ENCODE data around the gene PDE4D. TPM values are rescaled to one million over a fixed set of nuclear protein-coding genes. Genes with fewer than 3 reads are reported as not detected.

PDE4D gene
- total RNA-seq, 1 experiment from 2014 or later, result 34.2 TPM

GRCh38 chr5:59040024-59040803 is 853.3 kb downstream of the PDE4D start:
- DNase-seq (ENCODE audit: low spot score), result no peak

DNA sequence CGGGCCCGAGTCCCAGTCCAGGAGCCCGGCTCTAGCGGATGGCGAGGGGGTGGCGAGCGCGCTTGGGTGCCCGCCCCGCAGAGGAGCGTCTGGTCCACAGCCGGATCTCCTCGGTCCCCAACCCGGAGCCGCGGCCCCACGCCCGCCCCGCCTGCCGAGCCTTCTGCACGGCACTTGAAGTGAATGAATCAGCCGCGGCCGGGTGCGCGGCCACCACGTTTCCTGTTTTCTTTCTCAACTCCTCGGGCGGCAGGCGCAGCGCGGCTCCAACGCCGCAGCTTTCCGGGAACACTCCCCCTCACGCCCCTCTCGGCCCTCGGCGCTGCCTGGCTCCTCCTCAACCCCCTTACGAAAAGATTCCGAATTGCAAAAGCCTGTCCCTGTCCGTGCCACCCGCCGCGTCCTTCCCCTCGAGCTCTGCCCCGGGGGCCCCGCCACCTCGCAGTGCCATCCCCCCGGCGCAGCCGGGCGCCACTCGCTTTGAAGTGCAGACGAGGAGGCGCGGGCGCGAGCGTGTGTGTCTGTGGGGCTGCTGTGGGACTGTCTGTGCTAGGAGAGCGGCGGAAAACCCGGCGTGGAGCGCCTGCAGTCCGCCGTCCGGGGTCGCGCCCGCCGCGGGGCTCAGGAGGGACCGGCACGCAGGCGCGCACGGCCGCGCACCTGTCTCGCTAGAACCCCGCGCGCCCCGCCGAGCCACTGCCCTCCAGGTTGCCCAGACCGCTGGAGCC is 854.1 kb downstream of the PDE4D start:
- peak; percentile 61 for DNase-seq (ENCODE audit: low spot score)

DNA sequence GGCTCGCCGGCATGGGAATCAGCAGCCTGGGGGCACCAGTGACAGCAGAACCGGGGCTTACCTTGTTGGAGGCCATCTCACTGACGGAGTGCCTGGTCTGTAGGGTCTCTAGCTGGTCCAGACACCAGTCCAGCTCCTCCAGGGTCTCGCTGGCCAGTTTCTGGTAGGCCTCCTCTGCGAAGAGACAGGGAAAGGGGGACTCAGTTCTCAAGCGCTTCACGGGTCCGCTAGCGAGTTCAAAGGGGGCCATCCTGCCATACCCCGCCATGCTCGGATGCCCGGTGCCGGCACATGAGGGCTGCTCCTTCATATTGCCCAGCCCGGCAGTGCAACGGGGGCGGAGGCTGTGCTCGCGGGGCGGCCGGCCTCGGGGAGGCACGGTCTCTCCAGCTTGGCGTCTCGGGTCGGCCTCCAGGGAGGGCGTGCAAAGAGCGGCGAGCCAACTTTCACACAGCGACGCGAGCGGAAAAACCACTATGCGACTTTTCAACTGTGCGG is 854.7 kb downstream of the PDE4D start:
- no peak for DNase-seq (ENCODE audit: low spot score)

- DNase-seq (ENCODE audit: low spot score), result no peak
Observed at GRCh38 chr5:59037941-59038797, 855.4 kb downstream of the PDE4D start.

- DNase-seq (ENCODE audit: low spot score), result no peak
Observed at GRCh38 chr5:59037453-59037852, 856.1 kb downstream of the PDE4D start.

GRCh38 chr5:59037041-59037440 is 856.5 kb downstream of the PDE4D start:
- DNase-seq (ENCODE audit: low spot score), result no peak

GRCh38 chr5:59036274-59036961 is 857.1 kb downstream of the PDE4D start:
- DNase-seq (ENCODE audit: low spot score), result peak; percentile 84

GRCh38 chr5:59035681-59036080 is 857.8 kb downstream of the PDE4D start:
- no peak for DNase-seq (ENCODE audit: low spot score)

DNA sequence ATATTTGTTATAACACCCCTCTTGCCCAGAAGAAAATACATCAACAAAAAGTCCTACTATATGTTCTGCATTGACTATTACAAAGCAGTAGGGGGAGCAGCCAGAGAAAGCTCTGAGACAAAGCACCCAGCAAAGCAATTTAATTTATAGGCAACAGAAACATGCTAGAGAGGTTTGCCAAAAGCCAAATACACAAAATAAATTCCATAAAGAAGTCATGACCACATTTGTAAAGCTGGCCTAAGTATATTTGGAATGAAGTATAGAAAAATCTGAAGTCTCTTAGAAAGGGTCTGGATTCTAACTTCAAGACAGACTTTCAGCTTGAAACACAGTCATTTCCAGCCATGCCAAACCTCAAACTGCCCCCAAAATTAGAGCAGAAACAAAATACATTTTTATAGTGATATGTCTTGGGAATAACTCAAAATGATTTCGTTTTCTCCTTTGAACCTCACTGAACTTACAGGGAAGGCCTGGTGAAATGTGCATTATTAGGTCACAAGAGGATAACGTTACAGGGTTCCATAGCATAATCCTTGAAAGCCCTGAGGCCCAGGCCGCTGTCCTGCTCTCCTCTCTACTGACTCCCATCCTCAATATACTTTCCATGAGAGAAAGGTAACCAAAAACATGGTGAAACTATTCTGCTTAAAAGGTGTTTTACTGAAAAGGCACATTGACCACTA is 858.9 kb downstream of the PDE4D start:
- peak; percentile 40 for DNase-seq (ENCODE audit: low spot score)

GRCh38 chr5:59027145-59027907 is 866.2 kb downstream of the PDE4D start:
- no peak for DNase-seq (ENCODE audit: low spot score)

DNA sequence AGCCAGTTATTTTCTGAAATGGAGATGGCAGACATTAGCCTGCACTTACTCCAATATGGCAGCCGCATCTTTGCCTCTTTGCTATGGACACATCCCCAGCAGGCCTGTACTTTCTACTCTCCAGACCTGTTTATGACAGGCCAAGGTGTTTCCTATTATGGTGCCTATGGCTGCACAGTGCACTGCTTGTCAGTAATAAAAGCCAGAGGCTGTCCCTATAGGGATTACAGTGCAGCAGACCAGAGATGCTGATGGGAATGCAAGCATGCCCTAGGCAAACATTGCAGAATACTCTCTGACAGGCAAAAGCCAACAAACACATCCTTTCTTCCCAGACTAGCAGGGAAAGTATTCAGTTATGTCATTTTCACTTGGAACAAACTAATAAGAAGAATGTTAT is 867.8 kb downstream of the PDE4D start:
- no peak for DNase-seq (ENCODE audit: low spot score)

GRCh38 chr5:59021837-59022514 is 871.5 kb downstream of the PDE4D start:
- no peak for DNase-seq (ENCODE audit: low spot score)

GRCh38 chr5:59021286-59021673 is 872.2 kb downstream of the PDE4D start:
- no peak for DNase-seq (ENCODE audit: low spot score)

- DNase-seq (ENCODE audit: low spot score), result no peak
Observed at GRCh38 chr5:59020611-59021285, 872.8 kb downstream of the PDE4D start.

- no peak for DNase-seq (ENCODE audit: low spot score)
Observed at GRCh38 chr5:59019078-59019477, 874.4 kb downstream of the PDE4D start.

DNA sequence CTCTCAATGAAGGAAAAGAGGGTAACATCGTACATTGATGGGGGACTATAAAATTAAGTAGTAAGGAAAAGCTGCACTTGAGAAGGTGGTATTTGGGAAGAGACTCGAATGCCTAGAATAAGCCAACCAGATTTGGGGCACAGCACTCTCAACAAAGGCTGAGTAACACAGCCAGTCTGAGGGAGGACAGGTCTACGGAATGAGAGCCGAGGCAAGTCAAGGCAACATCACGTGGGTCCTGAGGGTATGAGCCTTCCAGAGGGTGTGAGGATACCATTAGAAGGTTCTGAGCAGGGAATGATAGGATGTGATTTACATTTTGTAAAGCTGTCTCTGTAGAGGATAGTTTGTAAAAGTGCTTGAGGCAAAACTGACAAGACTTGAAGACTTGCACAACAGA is 876.6 kb downstream of the PDE4D start:
- no peak for DNase-seq (ENCODE audit: low spot score)

- no peak for DNase-seq (ENCODE audit: low spot score)
Observed at GRCh38 chr5:59008816-59009473, 884.6 kb downstream of the PDE4D start.

DNA sequence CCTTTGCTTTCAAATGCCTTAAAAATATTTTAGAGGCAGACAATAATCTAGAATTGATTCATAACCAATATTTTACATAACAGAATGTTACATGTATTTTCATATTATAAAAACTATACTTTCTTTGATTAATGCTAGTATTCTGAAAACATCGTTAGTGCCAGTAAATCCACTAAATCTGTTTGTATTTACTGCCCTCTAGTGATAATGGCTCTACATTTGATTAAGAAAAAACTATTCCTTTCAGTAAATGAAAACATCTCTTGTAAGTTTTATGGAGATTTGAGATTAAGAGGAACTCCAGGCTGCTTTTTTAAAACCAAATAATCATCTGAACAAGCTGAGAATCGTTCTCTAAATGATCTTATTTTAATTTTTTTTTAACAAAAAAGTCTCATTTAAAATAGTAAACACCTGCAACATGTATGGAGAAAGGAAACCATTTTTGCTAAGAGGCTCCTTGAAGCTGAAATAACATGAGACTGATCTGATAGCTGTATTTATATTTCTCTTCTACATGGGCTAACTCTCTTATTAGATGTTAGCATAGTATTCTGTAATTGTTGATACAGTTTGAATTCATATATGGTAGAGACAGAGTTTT is 886.0 kb downstream of the PDE4D start:
- no peak for DNase-seq (ENCODE audit: low spot score)
